Dermis lymphatic vessel endothelial cell (primary cell): ENCODE data around the gene TMEM202. TPM values are rescaled to one million over a fixed set of nuclear protein-coding genes. Genes with fewer than 3 reads are reported as not detected.

Experiments used
- total RNA-seq: library from RNA; depleted of rRNA; stranded (reverse); fragments of >200 nt; gene quantifications from 2 replicates; pipeline ENCODE4 v1.2.1, GENCODE V29; 2014

TMEM202 gene, protein sequence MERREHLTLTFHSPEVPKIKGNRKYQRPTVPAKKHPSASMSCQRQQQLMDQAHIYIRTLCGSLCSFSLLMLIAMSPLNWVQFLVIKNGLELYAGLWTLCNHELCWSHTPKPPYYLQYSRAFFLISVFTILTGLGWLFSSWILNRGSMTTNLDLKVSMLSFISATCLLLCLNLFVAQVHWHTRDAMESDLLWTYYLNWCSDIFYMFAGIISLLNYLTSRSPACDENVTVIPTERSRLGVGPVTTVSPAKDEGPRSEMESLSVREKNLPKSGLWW
- not detected in 2 replicates for total RNA-seq

DNA sequence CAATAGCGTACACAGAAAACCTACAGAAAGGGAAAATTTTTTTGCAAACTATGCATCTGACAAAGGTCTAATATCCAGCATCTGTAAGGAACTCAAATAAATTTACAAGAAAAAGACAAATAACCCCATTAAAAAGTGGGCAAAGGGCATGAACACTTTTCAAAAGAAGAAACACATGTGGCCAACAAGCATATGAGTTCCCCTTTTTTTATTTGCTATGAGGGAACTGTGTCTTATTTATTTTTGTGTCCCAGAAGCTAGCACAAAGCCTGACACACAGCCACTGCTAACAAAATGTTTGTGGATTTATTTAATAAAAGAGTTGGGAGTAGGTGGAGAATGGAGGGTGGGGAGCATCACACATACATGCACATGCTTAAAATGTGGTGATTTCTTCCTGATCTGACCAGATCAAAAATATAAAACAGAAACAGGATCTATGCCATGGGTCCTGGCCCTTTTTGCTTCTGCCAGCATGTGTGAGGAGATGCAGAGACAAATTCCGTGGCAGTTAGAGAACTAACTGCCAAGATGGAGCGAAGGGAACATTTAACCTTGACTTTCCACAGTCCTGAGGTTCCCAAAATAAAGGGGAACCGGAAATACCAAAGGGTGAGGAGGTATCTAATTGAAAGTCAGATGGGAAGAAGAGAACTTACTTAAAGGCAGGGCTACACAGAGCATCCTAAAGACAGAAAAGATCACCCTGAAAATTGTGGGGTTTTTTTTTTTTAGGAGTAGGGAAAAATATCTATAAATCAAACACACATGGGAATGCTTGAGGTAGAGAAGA, at the start of gene TMEM202:
Gene TMEM202, plus strand, starts transcription at position 510 of the 793 bp plus-strand sequence. Its CDS starts 22 bp downstream, at position 532.

DNA sequence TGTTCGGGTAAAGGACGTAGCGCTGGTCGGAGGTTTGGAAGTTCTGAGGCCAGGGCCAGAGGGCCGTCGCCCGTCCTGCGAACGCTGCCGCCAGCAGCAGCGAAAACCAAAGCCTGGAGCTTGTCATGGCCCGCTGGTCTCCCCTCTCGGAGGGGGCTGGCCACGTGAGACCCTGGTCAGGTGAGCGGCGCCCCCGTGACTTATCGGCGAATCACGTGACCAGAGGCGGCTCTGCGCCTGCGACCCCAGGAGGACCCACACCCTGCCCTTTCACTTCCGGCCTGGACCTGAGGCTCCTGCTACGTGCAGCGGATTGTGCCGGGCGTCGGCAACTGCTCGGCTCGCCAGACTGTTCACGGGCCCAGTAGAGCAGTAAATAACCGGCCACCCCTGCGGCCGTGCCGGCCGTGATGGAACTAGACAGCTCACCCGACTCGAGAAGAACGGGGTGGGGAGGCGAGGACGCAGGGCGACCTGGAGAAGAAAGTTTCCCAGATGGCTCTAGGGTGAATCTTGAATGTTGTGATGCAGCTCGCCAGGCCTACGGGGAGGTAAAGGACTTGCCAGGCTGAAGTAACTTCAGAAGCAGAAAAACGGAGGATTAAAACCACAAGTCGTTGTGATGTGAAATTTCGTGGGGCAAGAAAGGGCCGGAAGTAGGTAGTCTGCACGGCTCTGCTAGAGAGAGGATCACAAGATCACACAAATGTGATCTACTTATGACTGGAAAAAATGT, 22.1 kb upstream of the TMEM202 start, which contains the start of gene HEXA:
Gene HEXA, minus strand, starts transcription at position 169 of the 736 bp plus-strand sequence. Its CDS starts 42 bp downstream, at position 127.

Other genes starting within 250 kb of the TMEM202 start
- gene GRAMD2A, start 200.5 kb upstream of the TMEM202 start, total RNA-seq = under 0.01 and 0.17 TPM in 2 replicates
- 506 and 691 TPM in 2 replicates for gene PKM, start 167.1 kb upstream of the TMEM202 start, total RNA-seq
- gene PARP6, start 125.8 kb upstream of the TMEM202 start, total RNA-seq = 10.9 and 13.2 TPM in 2 replicates
- gene CELF6, start 78.1 kb upstream of the TMEM202 start, total RNA-seq = 0.11 and 0.17 TPM in 2 replicates
- 98.3 and 116 TPM in 2 replicates for gene HEXA, start 22.3 kb upstream of the TMEM202 start, total RNA-seq
- 26.7 and 33.3 TPM in 2 replicates for gene ARIH1, start 76.0 kb downstream of the TMEM202 start, total RNA-seq